ENCODE results near the gene PGA5.

GRCh38 chr11:61268588-61269250 lies 27.7 kb downstream of the PGA5 start:
- TF ChIP-seq POLR2A (IDR thresholded peaks at IDR 0.05) = no peak
- TF ChIP-seq CTCF (IDR thresholded peaks at IDR 0.05) = no peak
